Stimulated activated naive CD4-positive, alpha-beta T cell treated with Interleukin-2 at 50 U/mL for 16 hours (primary cell): ENCODE data around the gene TBX4.

Experiments
- DNase-seq: peaks from one replicate; lab custom pipeline; 2025; lab: John Stamatoyannopoulos, UW

Gene TBX4

DNA sequence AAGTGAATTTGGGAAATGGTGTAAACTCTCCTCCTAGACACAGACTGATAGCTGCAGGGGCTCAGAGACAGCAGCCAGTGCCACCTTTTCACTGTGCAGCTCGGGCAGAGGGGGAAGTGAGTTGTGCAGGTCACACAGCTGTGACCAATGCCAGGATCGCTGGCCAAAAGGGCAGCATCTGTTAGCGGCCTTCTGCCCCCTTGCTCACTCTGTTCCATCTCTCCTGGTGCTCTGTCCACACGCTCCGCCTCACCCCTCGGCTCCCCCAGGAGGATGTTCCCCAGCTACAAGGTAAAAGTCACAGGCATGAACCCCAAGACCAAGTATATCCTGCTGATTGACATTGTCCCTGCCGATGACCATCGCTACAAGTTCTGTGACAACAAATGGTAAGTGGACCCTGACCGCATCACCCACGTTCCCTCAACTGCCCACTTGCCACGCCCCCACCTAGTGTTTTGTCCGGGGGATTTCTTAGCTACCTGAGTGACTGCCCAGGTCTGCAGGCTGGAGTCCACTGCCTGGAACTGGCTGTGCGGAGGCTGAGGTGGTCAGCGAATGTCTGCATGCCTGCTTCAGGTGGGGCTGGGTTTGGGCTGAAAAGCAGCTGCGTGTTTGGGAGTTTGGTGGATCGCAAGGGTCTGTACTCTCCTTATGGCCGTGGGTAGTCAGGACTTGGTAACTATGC lies 13.5 kb downstream of the TBX4 start:
- DNase-seq = no peak

DNA sequence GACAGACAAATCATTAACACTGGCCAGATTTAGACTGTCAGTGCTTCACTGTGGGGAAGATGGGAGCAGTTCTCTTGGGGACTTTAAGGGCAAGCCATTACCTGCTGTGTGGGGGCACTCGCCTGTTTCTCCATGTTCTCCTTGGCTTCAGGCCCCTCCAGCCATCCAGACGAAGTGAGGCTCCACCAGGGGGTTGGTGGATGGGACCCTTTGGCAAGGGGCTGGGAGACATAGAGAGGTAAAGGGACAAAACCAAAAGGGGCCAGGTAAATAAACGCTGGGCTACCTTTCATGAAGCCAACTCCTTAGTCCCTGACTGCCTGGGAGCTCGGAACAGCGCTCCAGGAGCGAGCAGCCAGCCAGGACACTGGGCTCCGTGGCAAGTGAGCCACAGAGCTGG lies 14.0 kb downstream of the TBX4 start:
- DNase-seq = no peak

DNA sequence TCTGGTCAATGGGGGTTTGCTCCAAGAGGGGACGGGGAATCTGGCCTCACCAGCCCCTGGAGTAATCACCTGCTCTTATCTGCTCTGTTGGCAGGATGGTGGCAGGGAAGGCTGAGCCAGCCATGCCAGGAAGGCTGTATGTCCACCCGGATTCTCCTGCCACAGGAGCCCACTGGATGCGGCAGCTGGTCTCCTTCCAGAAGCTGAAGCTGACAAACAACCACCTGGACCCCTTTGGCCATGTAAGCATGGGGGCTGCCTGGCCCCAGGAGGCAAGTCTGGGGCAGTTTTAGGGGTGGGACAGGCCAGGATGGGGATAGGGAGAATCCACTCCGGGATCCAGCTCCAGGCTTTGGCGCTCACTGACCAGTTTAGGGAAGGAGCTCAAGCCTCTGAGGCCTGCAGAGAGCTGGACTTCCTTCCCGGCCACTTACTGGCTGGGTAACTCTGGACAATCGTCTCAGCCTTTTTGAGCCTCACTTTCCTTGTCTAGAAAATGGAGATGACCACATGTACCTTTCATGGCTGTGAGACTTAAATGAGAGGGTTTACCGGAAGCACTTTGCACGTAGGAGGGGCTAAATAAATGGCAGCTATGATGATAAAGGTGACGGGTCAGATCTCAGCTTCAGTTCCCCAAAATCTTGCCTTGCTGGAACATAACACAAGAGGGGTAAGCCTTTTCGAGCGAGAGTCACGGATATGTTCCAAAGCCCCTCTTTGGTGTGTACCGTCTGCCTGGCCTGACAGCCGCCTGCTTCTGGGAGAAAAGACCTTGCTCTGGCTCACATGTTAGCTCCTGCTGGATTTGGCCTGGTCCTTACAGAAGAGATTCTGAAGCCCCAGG lies 15.4 kb downstream of the TBX4 start:
- no peak for DNase-seq

DNA sequence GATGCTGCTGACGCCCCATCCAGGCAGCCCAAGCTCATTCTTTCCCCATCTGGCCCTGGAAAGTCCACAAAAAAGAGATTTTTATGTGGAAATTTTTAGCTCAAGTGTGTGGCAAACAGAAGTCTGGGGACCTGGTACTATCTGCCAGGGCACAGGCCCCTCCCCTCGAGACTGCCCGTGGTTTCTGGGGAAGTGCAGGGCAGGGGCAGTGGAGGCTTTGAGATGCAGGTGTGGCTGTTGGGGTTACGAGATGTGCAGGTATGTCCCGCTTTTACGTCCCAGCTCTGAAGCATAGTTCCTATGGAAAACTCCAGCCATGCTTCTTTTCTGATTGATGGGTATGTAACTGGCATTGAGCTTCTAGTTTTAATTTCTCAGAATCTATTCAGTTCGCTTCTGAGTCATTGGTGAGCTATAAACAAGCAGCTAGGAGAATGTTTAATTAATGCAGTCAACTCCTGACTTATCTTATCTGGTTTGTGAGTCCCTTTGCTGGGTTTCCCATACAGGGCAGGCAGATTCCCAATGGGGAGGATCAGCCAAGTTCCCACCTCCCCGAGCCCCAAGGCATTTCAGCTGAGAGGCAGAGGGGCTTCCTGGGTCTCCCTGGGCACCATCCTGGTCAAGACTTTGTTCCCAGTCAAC lies 16.2 kb downstream of the TBX4 start:
- no peak for DNase-seq

DNA sequence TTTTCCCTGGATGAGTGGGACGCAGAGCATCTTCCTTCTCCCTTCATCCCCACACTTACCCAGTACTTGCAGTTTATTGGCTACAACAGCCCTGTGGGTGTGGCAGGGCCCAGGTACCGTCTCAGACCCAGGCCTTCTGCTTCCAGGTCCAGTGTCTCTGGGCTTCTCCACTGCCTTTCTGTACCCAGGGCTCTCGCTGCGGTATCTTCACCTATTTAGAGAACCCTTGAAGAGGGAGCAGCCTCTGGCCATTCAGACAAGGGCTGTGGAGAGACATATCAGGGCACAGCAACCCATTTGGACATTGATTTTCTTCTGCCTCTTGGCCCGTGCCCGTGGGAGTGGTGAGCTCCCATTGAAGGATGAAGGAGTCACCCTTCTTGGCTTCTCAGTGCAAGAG lies 17.3 kb downstream of the TBX4 start:
- no peak for DNase-seq

DNA sequence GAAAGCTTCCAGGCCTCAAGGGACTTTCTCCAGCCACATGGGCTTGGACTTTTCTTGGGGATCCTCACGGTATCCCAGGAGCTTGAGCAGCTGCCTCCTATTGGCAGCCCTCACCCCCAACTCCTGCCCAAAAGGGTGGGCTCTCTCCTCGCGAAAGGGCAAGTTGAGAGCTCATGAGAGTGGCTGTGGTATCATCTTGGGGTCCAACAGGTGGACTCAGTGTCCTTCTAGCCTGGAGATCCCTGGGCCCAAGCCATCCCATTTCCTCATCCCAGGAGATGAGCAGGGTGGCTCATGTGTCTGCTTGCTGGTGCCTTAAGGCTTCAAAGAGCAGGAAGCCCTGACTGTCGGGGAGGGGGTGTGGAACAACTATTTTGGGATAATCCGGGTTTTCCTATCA lies 17.7 kb downstream of the TBX4 start:
- DNase-seq = no peak

DNA sequence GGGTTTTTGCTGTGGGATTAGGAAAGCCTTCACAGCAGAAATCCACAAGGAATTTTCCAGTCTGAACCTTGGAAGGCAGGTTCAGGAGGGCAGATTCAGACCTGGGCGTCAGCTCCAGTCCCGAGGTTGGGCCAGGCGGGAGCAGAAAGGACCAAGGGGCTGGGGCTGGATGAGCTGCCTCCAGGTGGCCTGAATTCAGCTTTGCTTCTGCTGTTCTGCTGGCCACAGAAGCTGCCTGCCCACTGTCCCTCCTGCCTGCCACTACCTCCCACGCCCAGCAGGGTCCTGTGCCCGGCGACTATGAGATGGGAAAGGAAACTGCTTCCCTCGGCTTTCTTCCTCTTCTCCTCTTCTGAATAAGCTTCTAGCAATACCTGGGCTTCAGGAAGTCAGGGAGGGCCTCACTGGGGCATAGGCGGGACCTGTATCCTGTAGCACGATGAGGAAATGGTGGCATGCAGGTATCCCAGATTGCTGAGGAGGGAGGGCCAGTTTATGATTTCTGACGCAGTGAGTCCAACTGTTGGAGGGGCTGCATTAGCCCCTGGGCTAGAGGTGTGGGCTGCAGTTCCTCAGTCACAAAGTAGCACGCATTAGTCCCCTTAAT lies 18.4 kb downstream of the TBX4 start:
- no peak for DNase-seq

DNA sequence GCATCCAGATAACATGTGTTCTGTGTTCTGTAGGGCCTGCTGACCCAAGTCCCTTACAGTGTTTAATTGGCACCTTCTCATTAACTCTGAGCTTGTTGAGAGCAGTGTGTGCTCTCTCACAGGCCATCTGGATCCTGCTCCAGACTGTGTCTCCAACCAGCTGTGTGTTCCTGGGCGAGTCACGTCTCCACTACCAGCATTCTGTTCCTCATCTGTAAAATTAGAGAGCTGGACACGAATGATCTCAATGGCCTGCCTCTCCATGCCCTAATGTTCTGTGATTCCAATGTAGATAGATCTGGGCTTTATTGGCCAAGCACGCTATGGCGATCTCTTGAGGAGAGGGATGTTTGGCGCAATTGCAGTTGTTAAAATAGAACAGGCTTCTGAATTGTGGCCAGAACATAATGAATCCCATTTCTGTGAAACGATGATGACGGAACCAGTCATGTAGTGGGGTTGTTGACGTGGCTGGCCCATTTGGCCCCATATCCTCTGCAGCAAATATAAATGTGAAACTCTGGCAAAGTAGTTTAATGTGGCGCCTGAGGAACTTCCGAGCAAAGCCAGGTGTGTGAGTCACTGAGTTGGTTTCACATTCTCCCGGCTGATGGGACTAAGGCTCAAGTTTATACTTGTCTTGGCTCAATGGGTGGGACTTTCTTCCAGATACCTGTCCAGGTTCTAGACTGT lies 22.2 kb downstream of the TBX4 start:
- no peak for DNase-seq

DNA sequence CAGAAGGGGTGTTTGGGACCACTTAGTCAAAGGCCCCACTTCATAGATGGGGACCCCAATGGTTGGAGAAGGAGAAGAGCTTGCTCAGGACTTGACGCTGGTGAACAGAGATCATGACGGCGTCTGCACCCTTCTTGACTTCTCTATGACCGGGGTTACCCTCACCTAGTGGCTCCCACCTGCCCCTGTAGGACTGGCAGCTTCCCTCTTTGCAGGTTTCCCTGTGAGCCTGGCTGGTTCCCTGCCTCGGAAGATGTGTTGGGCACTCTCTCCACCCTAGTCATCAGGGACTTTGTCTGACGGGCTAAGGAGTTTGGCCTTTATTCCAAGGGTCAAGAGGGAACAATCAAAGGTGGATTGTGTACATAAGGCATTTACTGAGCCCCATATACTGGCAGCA lies 22.7 kb downstream of the TBX4 start:
- DNase-seq = no peak

DNA sequence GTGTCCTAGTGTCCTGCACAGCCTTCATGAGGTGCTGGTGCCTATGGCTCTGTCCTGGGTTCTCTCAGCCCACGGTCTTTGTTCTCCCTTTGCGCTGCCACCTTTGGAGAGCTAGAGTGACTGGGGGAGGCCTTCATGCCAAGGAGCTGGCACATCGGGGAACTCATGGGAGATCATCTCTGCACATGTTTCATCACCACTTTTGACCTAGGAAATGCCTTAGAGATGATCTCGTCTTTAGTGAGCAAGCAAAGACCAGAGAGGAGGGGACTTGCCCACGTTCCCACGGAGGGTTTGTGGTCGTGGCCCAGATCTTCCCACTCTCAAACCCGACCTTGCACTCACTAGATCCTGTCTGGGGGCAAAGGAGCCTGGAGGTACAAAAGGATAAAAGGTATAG lies 23.5 kb downstream of the TBX4 start:
- no peak for DNase-seq

DNA sequence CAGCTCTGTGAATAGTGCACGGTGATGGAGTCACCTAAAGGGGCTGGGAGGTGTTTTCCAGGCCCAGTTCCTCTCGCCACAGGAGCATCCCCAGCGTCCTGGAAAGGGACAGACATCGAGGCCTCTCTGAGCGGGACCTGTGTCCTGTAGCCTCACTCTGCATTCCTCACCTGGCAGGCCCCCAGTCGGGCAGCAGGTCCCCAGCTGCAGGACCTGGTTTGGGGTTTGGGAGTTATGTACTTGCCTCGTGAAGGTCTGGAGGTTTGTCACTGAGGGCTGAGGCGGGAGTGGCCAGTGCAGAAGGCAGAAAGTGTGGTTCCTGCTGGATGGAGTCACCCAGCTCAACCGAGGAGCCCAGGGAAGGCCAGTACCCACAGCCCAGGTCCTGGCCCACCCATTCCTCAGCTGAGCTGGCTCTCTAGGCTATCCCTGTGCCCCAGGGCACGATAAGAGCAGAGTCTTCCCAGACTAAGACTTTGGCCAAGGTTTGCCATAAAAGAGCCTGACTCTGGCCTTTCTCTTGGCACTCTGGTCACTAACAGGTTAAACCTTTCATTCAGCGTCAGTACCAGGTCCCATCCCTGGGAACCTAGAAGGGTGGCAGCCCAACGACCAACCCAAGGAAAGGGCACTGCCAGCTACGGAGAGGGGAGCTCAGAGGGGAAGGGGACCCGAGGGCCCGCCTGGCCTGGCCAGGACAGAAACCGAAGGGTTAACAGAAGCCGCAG lies 24.4 kb downstream of the TBX4 start:
- DNase-seq = no peak

DNA sequence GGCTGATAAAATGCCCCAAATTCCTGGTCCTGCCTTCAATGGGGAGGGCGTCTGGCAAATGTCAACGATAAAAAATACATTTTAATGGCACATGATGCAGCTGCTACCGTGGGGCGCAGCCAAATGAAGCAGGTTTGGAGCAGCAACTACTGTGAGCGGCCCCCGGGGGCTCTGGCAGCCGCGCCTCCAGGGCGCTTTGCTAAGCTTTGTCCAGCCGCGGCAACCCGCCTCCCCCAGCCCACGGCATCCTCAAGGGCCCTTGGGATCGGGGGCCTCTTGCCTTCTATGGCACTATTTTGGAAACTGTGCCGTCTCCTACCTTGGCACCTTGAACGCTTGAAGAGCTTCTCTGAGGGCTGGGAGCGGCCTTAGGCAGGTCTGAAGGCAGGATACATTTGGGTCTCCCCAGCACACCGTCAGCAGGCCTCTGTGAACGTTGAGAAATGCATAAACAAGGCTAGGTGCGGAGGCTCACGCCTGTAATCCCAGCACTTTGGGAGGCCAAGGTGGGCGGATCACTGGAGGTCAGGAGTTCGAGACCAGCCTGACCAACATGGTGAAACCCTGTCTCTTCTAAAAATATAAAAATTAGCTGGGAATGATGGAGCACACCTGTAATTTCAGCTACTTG lies 25.1 kb downstream of the TBX4 start:
- DNase-seq = no peak

DNA sequence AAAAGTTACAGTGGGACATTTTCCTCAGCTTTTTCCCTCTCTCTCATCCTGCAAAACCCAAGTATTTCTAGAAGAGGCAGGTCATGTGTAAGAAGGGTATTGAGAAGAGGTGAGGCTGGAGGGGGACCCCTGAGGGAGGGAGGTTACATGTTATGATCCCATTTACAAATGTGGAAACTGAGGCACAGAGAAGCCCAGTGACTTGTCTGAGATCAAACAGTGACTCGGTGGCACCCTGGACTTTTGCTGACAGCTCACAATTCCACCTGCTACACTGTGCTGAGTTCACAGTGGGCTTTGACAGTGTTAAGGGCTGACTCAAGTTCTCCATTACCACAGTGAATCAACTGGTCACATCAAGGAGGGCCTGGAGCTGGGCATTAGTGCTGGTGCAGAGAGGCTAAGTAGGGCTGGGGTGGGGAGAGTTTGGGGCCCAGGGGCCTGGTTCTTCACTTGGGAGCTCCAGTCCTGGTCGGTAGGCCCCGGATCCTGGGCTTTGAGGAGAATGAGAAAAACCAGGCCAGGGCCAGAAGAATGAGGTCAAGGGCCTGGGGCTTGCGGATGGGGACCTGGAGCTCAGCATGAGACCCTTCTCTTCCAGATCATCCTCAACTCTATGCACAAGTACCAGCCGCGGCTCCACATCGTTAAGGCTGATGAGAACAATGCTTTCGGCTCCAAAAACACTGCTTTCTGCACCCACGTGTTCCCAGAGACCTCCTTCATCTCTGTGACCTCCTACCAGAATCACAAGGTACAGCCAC lies 26.0 kb downstream of the TBX4 start:
- no peak for DNase-seq

DNA sequence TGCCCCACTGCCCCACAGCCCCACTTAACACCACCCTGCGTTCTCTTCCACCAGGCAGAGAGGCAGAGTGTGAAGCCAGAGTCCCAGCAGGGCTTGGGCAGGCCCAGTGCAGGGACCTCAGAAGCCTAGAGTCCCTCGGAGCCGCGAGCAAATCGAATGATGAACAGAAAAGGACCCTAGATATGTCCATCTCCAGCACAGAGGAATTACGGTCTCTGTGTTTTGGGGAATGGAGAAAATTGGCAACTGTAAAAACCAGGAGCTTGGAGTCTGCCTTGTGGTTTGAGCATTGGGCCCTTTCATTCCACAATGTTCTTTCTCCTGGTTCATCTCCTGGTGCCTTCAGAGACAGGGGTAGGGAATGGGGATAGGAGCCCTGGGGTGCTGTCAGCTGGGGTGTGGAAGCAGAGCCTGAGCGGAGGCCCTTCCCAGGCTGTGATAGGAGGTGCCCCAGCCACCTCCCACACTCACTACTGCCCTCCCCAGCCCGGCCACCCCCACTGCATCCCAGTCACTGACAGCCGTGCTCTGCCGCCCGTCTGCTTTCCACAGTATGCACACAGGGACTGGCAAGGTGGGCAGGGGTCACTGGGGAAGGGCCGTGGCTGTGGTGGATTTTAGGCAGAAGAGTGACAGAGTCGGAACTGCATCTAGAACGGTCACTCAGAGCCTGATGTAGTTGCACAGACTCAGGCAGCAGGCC lies 26.7 kb downstream of the TBX4 start:
- no peak for DNase-seq

DNA sequence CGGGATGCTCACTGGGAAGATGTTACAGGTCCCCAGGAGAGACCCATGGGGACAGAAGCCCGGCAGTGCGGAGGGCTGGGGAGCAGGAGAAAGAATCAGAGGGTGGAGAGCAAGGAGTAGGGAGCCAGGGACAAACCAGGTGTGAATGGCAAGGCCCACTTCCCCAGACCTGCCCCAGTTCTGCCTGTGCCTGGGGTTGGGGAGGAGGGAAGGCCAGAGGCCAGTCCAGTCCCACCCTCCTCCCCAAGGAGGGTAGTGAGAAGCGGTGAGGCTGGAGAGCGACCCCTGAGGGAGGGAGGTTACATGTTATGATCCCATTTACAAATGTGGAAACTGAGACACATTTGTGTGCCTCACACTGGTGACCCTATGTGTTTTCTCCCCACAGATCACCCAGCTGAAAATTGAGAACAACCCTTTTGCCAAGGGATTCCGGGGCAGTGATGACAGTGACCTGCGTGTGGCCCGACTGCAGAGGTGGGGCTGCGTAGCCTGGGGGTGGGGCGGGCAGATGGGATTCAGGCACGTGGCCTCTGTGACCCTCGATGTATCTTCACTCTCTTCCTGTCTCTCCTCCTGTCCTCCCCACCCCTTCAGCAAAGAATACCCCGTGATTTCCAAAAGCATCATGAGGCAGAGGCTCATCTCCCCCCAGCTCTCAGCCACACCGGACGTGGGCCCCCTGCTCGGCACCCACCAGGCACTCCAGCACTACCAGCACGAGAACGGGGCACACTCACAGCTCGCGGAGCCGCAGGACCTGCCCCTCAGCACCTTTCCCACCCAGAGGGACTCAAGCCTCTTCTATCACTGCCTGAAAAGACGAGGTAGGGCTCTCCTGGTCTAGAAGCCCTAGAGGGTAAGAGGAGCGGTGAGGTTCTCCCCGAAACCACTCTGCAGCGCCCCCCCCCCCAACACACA lies 27.5 kb downstream of the TBX4 start:
- DNase-seq = no peak

DNA sequence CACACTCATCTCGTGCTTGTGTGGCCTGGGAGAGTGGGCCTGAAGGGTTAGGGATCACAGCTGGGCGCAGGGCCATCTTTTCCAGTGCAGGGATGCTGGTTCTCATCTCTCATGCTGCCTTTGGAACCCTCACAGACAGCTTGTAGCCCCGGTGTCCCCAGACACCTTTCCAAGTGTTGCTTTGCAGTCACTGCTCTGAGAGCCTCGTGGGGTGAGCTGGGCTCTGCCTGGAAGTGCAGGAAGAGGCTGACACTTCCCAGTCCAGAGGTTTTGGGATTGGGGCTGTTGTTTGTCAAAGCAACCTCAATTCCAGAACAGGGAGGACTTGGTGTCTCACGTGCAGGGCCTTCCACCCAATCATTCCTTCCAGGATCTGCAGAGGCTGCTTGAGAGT lies 28.2 kb downstream of the TBX4 start:
- no peak for DNase-seq

DNA sequence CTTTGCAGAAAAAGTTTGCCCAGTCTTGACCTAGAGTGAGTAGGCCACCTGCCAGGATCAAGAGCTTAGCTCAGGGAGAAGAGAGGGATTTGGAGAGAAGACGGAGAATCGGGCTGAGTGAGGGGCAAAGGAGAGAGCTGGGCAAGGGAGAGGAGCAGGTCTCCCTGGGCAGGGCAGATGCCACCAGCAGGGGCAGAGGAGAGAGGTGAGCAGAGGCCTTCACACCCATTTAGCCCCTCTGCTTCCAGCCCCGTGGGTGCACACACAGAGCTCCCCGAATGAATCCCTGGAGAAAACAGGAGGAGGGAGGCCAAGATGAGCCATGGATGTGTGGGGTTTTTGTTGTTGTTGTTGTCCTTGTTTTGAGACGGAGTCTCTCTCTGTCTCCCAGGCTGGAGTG lies 29.2 kb downstream of the TBX4 start:
- no peak for DNase-seq

DNA sequence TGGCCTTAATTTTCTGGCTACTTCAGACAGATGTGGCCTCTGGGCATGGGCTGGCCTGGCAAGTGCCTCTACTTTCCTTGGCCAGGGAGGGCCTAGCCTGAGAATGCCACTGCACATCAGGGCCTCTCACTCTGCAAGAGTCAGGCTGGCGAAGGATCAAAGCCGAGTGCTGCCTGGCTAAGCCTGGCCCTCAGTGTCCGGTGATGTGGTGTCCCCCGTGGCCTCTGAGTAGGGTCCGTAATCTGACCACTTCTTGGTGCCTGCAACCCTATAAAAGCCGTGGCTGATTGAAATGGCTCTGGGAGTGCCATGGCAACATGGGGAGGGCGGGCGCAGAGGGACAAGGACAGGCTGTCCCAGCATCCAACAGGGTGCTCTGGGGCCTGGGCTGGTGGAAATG lies 30.2 kb downstream of the TBX4 start:
- no peak for DNase-seq

DNA sequence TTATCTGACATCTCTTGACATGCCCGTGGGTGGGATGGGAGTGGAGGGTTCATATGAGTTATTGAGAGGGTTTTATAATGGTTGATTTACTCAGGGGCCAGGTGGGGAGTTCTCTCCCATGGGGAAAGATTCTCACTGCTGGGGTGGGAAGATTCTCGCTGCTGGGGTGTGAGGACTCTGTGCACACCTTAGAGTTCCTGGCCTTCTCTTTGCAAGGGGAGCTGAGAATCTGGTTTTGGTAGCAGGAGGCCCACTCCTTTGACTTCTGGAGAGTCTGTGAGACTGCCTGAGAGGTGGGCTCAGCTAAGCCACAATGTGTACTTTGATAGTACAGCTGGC lies 31.5 kb downstream of the TBX4 start:
- DNase-seq = no peak
